Neural cell (in vitro differentiated cells): ENCODE results near the gene SMOC1. TPM values are rescaled to one million over a fixed set of nuclear protein-coding genes. Genes with fewer than 3 reads are reported as not detected.

Source experiments
- H2AFZ ChIP-seq: fragments of 200-600, 300-800 bp; sonication (generic), shearing (Covaris generic); 2 replicates; pipeline ENCODE4 v1.6.0; 2014; ENCODE audit warnings: low read depth, mild to moderate bottlenecking, antibody characterized with exemption, low read length, moderate library complexity
- H3F3A ChIP-seq: fragments of 200-600 bp; shearing (Covaris generic); 2 replicates; pipeline ENCODE4 v1.6.1; 2016; ENCODE audit warnings: mild to moderate bottlenecking, moderate library complexity, mixed read lengths, antibody characterized with exemption, low read length; ENCODE audit not compliant: insufficient read depth, poor library complexity, severe bottlenecking
- H3K27ac ChIP-seq: fragments of 200-600, 300-800 bp; sonication (generic), shearing (Covaris generic); 2 replicates; pipeline ENCODE4 v1.5.1; 2014; ENCODE audit warnings: mild to moderate bottlenecking, low read length, moderate library complexity
- H3K27me3 ChIP-seq: fragments of 300-800, 200-600 bp; sonication (generic), shearing (Covaris generic); 2 replicates; pipeline ENCODE4 v1.6.0; 2014; ENCODE audit warnings: mild to moderate bottlenecking, low read depth, low read length, moderate library complexity; ENCODE audit not compliant: insufficient read depth
- H3K36me3 ChIP-seq: fragments of 300-800, 200-600 bp; sonication (generic), shearing (Covaris generic); 2 replicates; pipeline ENCODE4 v1.5.1; 2014; ENCODE audit warnings: mild to moderate bottlenecking, antibody characterized with exemption, low read length, moderate library complexity; ENCODE audit not compliant: insufficient read depth
- H3K4me2 ChIP-seq: fragments of 300-800, 200-600 bp; sonication (generic), shearing (Covaris generic); 2 replicates; pipeline ENCODE4 v1.6.0; 2014; ENCODE audit warnings: mild to moderate bottlenecking, low read length
- H3K4me3 ChIP-seq: fragments of 300-800, 200-600 bp; sonication (generic), shearing (Covaris generic); 2 replicates; pipeline ENCODE4 v1.5.1; 2014; ENCODE audit warnings: mild to moderate bottlenecking, low read length, moderate library complexity
- H3K79me2 ChIP-seq: fragments of 200-600 bp; shearing (Covaris generic); replicated peaks from 2 replicates; pipeline ENCODE4 v1.6.0; 2014; ENCODE audit warnings: mild to moderate bottlenecking, low read length, moderate library complexity; ENCODE audit not compliant: insufficient read depth
- H3K9ac ChIP-seq: fragments of 300-800, 200-600 bp; sonication (generic), shearing (Covaris generic); 2 replicates; pipeline ENCODE4 v1.6.1; 2016; ENCODE audit warnings: mild to moderate bottlenecking, low read length, mixed read lengths
- H3K9me2 ChIP-seq: fragments of 200-600 bp; shearing (Covaris generic); 2 replicates; pipeline ENCODE4 v1.6.1; 2016; ENCODE audit warnings: mild to moderate bottlenecking, low read length, mixed read lengths; ENCODE audit not compliant: insufficient read depth
- H3K9me3 ChIP-seq: fragments of 200-600, 300-800 bp; sonication (generic), shearing (Covaris generic); 2 replicates; pipeline ENCODE4 v1.6.1; 2016; ENCODE audit warnings: mild to moderate bottlenecking, mixed run types, low read length, moderate library complexity, mixed read lengths
- H4K20me1 ChIP-seq: fragments of 200-600 bp; shearing (Covaris generic); 2 replicates; pipeline ENCODE4 v1.6.1; 2016; ENCODE audit warnings: mild to moderate bottlenecking, mixed run types; ENCODE audit not compliant: insufficient read depth
- EP300 ChIP-seq: fragments of 450-650 bp; conservative IDR thresholded peaks from 2 replicates; pipeline ENCODE4 v1.6.1; 2014; ENCODE audit warnings: antibody characterized with exemption, mild to moderate bottlenecking, moderate library complexity; ENCODE audit not compliant: poor library complexity, severe bottlenecking
- EZH2 ChIP-seq: fragments of 200-600, 300-800 bp; shearing (Covaris generic), sonication (generic); IDR thresholded peaks from 2 replicates; pipeline ENCODE4 v1.6.1; 2014; ENCODE audit warnings: antibody characterized with exemption, low read length, borderline replicate concordance, mild to moderate bottlenecking; ENCODE audit not compliant: insufficient read depth, poor library complexity, severe bottlenecking
- MXI1 ChIP-seq: fragments of 450-650 bp; conservative IDR thresholded peaks from 2 replicates; pipeline ENCODE4 v1.6.1; 2014; ENCODE audit warnings: antibody characterized with exemption, mild to moderate bottlenecking; ENCODE audit not compliant: poor library complexity, severe bottlenecking
- POLR2AphosphoS5 ChIP-seq: IDR thresholded peaks from 2 replicates; pipeline ENCODE4 v1.6.1; 2012
- RAD21 ChIP-seq: fragments of 450-650 bp; conservative IDR thresholded peaks from 2 replicates; pipeline ENCODE4 v1.6.1; 2014; ENCODE audit warnings: antibody characterized with exemption, mild to moderate bottlenecking, moderate library complexity
- SMC3 ChIP-seq: fragments of 450-650 bp; conservative IDR thresholded peaks from 2 replicates; pipeline ENCODE4 v1.6.1; 2014; ENCODE audit warnings: antibody characterized with exemption, mild to moderate bottlenecking, moderate library complexity; ENCODE audit not compliant: poor library complexity
- TAF1 ChIP-seq: IDR thresholded peaks from 2 replicates; pipeline ENCODE4 v1.6.1; 2012; ENCODE audit warnings: low read depth
- polyA plus RNA-seq: library from polyadenylated mRNA; depleted of rRNA; stranded (reverse); fragments of >200 nt; gene quantifications from 2 replicates; pipeline ENCODE4 v1.2.3, GENCODE V29; 2014
- TF ChIP-seq, protein P1 (sequence below): fragments of 450-650 bp; IDR thresholded peaks from 2 replicates; pipeline ENCODE4 v1.5.1; 2014; ENCODE audit warnings: antibody characterized with exemption, mild to moderate bottlenecking, moderate library complexity; ENCODE audit not compliant: poor library complexity, severe bottlenecking
- TF ChIP-seq, protein P2 (sequence below): IDR thresholded peaks from 2 replicates; pipeline ENCODE4 v1.6.1; 2012; ENCODE audit warnings: borderline replicate concordance

The SMOC1 gene
- polyA plus RNA-seq, 1 donor from 2014 or later, result 8.7 TPM

DNA sequence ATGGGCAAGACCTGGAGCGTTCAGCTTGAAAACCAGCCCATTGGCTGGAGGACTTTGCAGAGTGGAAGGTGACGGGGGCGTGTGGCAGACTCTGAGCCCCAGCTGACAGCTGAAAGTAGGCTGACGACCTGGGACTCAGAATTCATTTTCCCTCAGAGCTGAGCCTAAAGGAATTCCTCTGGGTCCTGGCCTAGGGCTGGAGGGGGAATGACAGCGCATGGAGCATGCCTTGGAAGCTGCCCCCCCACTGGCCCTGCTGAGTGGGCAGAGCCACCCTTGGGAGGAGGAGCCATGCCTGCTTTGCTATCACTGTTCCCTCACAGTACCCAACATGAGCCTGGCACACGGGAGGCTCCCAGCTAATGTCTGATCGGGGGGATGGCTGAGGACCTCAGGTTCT lies 25.4 kb upstream of the SMOC1 start:
- Histone ChIP-seq H3K4me2 (no peak overlapping the region), H3F3A (no peaks in the 10 kb centered on the region)

DNA sequence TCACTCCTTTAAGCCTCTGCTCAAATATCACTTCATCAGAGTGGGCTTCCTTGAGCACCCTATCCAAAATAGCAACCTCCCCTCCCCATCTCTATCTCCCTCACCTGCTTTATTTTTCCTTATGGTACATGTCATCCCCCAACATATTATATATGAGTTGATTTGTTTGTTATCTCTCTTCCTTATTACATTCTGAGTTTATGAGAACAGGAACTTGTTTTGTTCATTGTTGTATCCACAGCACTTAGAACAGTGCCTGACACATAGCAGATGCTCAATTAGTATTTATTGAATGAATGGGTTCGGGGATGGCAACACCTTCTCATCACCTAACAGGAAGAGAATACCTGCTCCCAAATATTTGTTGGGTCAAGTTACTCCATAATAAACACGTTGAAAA lies 24.6 kb upstream of the SMOC1 start:
- Histone ChIP-seq H2AFZ (no peak overlapping the region), H3F3A (no peaks in the 10 kb centered on the region)
- TF ChIP-seq MXI1, result no peak
- no peak for TF ChIP-seq EP300
- no peak for TF ChIP-seq POLR2AphosphoS5
- TF ChIP-seq RAD21, result no peak
- no peak for TF ChIP-seq SMC3
- TF ChIP-seq, protein P1, sequence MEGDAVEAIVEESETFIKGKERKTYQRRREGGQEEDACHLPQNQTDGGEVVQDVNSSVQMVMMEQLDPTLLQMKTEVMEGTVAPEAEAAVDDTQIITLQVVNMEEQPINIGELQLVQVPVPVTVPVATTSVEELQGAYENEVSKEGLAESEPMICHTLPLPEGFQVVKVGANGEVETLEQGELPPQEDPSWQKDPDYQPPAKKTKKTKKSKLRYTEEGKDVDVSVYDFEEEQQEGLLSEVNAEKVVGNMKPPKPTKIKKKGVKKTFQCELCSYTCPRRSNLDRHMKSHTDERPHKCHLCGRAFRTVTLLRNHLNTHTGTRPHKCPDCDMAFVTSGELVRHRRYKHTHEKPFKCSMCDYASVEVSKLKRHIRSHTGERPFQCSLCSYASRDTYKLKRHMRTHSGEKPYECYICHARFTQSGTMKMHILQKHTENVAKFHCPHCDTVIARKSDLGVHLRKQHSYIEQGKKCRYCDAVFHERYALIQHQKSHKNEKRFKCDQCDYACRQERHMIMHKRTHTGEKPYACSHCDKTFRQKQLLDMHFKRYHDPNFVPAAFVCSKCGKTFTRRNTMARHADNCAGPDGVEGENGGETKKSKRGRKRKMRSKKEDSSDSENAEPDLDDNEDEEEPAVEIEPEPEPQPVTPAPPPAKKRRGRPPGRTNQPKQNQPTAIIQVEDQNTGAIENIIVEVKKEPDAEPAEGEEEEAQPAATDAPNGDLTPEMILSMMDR, result no peak
- TF ChIP-seq, protein P2, sequence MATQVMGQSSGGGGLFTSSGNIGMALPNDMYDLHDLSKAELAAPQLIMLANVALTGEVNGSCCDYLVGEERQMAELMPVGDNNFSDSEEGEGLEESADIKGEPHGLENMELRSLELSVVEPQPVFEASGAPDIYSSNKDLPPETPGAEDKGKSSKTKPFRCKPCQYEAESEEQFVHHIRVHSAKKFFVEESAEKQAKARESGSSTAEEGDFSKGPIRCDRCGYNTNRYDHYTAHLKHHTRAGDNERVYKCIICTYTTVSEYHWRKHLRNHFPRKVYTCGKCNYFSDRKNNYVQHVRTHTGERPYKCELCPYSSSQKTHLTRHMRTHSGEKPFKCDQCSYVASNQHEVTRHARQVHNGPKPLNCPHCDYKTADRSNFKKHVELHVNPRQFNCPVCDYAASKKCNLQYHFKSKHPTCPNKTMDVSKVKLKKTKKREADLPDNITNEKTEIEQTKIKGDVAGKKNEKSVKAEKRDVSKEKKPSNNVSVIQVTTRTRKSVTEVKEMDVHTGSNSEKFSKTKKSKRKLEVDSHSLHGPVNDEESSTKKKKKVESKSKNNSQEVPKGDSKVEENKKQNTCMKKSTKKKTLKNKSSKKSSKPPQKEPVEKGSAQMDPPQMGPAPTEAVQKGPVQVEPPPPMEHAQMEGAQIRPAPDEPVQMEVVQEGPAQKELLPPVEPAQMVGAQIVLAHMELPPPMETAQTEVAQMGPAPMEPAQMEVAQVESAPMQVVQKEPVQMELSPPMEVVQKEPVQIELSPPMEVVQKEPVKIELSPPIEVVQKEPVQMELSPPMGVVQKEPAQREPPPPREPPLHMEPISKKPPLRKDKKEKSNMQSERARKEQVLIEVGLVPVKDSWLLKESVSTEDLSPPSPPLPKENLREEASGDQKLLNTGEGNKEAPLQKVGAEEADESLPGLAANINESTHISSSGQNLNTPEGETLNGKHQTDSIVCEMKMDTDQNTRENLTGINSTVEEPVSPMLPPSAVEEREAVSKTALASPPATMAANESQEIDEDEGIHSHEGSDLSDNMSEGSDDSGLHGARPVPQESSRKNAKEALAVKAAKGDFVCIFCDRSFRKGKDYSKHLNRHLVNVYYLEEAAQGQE, result no peak
- TF ChIP-seq EZH2, result no peak

More for the DNA sequence above, 25.4 kb upstream of the SMOC1 start:
- no peak overlapping the region for H3K27ac ChIP-seq
- H3K36me3 ChIP-seq, result no peaks in the 10 kb centered on the region
- H3K9ac ChIP-seq, result no peak overlapping the region
- H3K79me2 ChIP-seq, result no peaks in the 10 kb centered on the region
- H3K9me3 ChIP-seq, result no peaks in the 10 kb centered on the region
- H4K20me1 ChIP-seq, result no peaks in the 10 kb centered on the region
- H2AFZ ChIP-seq, result no peak overlapping the region
- H3K27me3 ChIP-seq, result no peaks in the 10 kb centered on the region
- H3K4me3 ChIP-seq, result no peak overlapping the region
- TF ChIP-seq EZH2, result no peak
- TF ChIP-seq SMC3, result no peak
- no peak for TF ChIP-seq TAF1
- no peak for TF ChIP-seq RAD21
- TF ChIP-seq EP300, result no peak
- no peaks in the 10 kb centered on the region for H3K9me2 ChIP-seq

More for the DNA sequence above, 24.6 kb upstream of the SMOC1 start:
- H3K79me2 ChIP-seq, result no peaks in the 10 kb centered on the region
- no peaks in the 10 kb centered on the region for H4K20me1 ChIP-seq
- H3K36me3 ChIP-seq, result no peaks in the 10 kb centered on the region
- no peak overlapping the region for H3K27ac ChIP-seq
- H3K9me2 ChIP-seq, result no peaks in the 10 kb centered on the region
- H3K27me3 ChIP-seq, result no peaks in the 10 kb centered on the region
- no peak overlapping the region for H3K4me3 ChIP-seq
- H3K9ac ChIP-seq, result no peak overlapping the region
- H3K4me2 ChIP-seq, result no peak overlapping the region
- H3K9me3 ChIP-seq, result no peaks in the 10 kb centered on the region
